Kidney capillary endothelial cell (primary cell): ENCODE results near the gene IGFL1.
"Not testable (repeated sequence)": the region's sequence is repeated elsewhere in the genome, so short reads cannot be mapped to it uniquely, and the experiment has no call there.

Experiments used
- DNase-seq: peaks from one replicate; pipeline ENCODE4 v3.0.0-alpha.2; 2018; ENCODE audit warnings: low spot score

The IGFL1 gene

DNA sequence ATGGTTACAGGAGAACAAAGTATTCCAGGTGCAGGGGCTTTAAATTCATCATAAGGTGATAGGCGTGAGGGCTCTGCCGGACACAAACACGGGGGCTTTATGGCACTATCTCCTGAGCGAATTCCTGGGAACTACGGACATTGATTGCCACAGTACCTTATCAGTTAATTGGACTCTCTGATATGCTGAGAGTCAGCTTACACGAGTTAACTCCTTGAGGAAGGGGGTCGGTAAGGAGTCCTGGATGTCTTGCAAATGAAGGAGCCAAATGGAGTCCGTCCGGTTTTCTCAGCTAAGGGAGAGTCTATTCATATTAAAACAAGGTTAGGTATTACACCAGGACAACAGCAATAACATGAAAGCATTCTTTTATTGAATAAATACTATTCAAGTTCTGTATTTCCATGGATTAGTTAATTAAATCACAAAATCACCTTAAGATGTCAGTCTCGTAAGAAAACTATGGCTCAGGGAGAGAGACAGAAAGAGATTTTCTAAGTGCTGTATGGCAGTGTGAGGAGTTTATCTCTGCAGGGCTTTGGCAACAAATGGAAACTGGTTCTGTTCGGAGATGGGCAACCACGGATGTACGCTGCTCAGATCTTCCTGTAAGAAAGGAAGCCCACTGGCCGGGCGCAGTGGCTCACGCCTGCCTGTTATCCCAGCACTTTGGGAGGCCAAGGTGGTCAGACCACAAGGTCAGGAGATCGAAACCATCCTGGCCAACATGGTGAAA is 41.1 kb downstream of the IGFL1 start:
- no peak for DNase-seq

DNA sequence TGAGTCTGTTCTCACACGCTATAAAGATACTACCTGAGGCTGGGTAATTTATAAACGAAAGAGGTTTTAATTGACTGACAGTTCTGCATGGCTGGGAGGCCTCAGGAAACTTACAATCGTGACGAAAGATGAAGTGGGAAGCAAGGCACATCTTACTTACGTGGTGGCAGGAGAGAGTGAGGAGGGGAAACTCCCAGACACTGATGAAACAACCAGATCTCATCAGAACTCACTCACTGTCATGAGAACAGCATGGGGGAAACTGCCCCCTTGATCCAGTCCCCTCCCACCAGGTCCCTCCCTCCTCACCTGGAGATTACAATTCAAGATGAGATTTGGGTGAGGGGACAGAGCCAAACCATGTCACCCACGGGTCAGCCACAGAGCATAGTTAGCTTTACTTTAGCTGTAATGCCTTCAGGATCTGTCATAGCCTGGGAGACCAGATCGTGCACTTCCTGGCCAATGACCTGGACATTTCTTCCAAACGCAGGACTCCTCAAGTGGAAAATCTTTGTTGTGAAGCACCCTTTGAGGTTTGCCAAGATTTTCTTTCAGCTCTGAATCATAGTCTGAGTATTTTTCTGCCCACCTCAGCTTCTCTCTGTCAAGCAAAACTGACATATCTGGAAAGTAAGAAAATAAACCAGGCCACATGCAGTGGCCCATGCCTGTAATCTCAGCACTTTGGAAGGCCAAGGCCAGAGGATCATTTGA is 42.1 kb downstream of the IGFL1 start:
- DNase-seq: peak; percentile 51

GRCh38 chr19:46273931-46274330 is 44.4 kb downstream of the IGFL1 start:
- DNase-seq: not testable (repeated sequence)

DNA sequence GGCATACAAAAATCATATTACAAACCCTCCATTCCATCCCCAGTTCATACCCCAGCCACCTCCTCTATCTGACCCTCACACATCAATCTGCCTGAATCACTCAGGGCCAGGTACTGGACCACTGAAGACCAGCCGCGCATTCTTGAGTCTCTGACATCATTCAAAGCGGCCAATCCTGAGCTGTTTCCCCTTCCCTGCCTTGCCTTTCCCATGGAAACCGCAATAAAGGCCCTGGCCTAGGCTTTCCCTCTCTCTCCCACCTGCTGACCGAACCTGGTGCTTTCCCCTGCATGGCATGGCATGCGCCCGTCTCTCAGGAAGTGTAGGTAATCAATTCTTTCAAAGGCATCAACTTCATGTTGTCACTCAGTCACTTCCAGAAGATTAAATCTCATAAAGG is 49.6 kb downstream of the IGFL1 start:
- no peak for DNase-seq
